Testis (tissue), 2 donors: ENCODE measurements around the gene DOCK11.

ENCODE experiments used
- CTCF ChIP-seq, 3 experiments: fragments of 450-650 bp in 2 of 3; fragments of 200-600 bp in 1 of 3; sonication (generic) in 1 of 3; IDR thresholded peaks; one replicate each; pipeline ENCODE4 v1.5.1; 2016 to 2019; ENCODE audit warnings: antibody characterized with exemption in 3 of 3, mild to moderate bottlenecking in 2 of 3, moderate library complexity in 1 of 3
- POLR2A ChIP-seq: fragments of 450-650 bp; IDR thresholded peaks from one replicate; pipeline ENCODE4 v1.6.1; 2017; ENCODE audit warnings: antibody characterized with exemption, mild to moderate bottlenecking, moderate library complexity

- no peak for TF ChIP-seq CTCF (IDR thresholded peaks at IDR 0.05)
- TF ChIP-seq POLR2A = no peak
Observed at GRCh38 chrX:118507766-118508165, 12.2 kb downstream of the DOCK11 start.
